GM19240 (cell line): ENCODE data around the gene HMX2.

Experiments used
- DNase-seq: peaks from one replicate; pipeline ENCODE4 v3.0.0; 2011; ENCODE audit warnings: low spot score; ENCODE audit not compliant: insufficient read length

Gene HMX2

GRCh38 chr10:123139165-123139520, 8.8 kb upstream of the HMX2 start:
- no peak for DNase-seq

GRCh38 chr10:123139521-123140163, 8.3 kb upstream of the HMX2 start:
- DNase-seq = no peak

- no peak for DNase-seq
Measured at GRCh38 chr10:123140164-123140982, 7.6 kb upstream of the HMX2 start.

- DNase-seq = no peak
Measured at GRCh38 chr10:123140983-123141390, 6.9 kb upstream of the HMX2 start.

GRCh38 chr10:123141791-123142700, 5.9 kb upstream of the HMX2 start:
- DNase-seq = no peak

- no peak for DNase-seq
Measured at GRCh38 chr10:123142701-123143161, 5.2 kb upstream of the HMX2 start.

- no peak for DNase-seq
Measured at GRCh38 chr10:123143162-123143824, 4.6 kb upstream of the HMX2 start.

GRCh38 chr10:123143825-123144168, 4.1 kb upstream of the HMX2 start:
- DNase-seq = no peak

- no peak for DNase-seq
Measured at GRCh38 chr10:123144697-123145541, 3.0 kb upstream of the HMX2 start.

GRCh38 chr10:123145542-123146012, 2.4 kb upstream of the HMX2 start:
- no peak for DNase-seq

- no peak for DNase-seq
Measured at GRCh38 chr10:123146013-123146893, 1.7 kb upstream of the HMX2 start.

- no peak for DNase-seq
Measured at GRCh38 chr10:123146894-123147634, 872 bp upstream of the HMX2 start.

- no peak for DNase-seq
Measured at GRCh38 chr10:123148414-123149161, 652 bp downstream of the HMX2 start.

- DNase-seq = no peak
Measured at GRCh38 chr10:123149162-123149567, 1.2 kb downstream of the HMX2 start.

GRCh38 chr10:123149568-123150270, 1.8 kb downstream of the HMX2 start:
- no peak for DNase-seq

GRCh38 chr10:123150271-123150985, 2.5 kb downstream of the HMX2 start:
- DNase-seq = no peak
